Fibroblast of the aortic adventitia (primary cell): ENCODE data around the gene F7. TPM values are rescaled to one million over a fixed set of nuclear protein-coding genes. Genes with fewer than 3 reads are reported as not detected.

ENCODE experiments used
- DNase-seq: peaks from one replicate; pipeline ENCODE4 v3.0.0-alpha.2; 2010; ENCODE audit warnings: low read depth
- H3K4me3 ChIP-seq: 2 replicates; pipeline ENCODE4 v1.5.1; 2011; ENCODE audit warnings: low read depth, mild to moderate bottlenecking, control low read depth, low read length, moderate library complexity
- total RNA-seq: library from RNA; depleted of rRNA; stranded (reverse); fragments of >200 nt; gene quantifications from 2 replicates; pipeline ENCODE4 v1.2.3, GENCODE V29; 2012; ENCODE audit warnings: low replicate concordance
- TF ChIP-seq, protein P1 (sequence below): IDR thresholded peaks from 2 replicates; pipeline ENCODE4 v1.5.1; 2011; ENCODE audit warnings: mild to moderate bottlenecking, low read length, control low read depth, inconsistent platforms; ENCODE audit not compliant: insufficient read depth

F7 gene
- total RNA-seq, 1 donor, result under 0.01 TPM

DNA sequence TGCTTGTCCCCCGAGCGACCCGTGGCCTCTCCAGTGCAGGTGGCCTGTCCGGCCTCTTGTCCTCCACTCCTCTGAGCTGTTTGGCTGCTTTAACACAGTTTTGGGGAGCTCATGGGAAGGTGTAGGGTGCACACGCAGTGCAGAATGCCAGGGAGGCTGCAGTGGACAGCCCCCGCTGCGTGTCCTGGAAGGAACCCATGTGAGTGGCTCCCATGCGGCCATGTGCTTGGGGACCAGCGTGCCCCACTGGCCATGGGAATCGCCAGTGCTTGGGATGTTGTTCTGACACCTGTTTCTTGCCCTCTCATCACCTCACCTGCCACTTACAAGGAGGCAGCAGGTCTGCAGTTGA lies 22.6 kb upstream of the F7 start:
- TF ChIP-seq, protein P1, sequence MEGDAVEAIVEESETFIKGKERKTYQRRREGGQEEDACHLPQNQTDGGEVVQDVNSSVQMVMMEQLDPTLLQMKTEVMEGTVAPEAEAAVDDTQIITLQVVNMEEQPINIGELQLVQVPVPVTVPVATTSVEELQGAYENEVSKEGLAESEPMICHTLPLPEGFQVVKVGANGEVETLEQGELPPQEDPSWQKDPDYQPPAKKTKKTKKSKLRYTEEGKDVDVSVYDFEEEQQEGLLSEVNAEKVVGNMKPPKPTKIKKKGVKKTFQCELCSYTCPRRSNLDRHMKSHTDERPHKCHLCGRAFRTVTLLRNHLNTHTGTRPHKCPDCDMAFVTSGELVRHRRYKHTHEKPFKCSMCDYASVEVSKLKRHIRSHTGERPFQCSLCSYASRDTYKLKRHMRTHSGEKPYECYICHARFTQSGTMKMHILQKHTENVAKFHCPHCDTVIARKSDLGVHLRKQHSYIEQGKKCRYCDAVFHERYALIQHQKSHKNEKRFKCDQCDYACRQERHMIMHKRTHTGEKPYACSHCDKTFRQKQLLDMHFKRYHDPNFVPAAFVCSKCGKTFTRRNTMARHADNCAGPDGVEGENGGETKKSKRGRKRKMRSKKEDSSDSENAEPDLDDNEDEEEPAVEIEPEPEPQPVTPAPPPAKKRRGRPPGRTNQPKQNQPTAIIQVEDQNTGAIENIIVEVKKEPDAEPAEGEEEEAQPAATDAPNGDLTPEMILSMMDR, result no peak
- H3K4me3 ChIP-seq, result no peak overlapping the region
- no peak for DNase-seq

DNA sequence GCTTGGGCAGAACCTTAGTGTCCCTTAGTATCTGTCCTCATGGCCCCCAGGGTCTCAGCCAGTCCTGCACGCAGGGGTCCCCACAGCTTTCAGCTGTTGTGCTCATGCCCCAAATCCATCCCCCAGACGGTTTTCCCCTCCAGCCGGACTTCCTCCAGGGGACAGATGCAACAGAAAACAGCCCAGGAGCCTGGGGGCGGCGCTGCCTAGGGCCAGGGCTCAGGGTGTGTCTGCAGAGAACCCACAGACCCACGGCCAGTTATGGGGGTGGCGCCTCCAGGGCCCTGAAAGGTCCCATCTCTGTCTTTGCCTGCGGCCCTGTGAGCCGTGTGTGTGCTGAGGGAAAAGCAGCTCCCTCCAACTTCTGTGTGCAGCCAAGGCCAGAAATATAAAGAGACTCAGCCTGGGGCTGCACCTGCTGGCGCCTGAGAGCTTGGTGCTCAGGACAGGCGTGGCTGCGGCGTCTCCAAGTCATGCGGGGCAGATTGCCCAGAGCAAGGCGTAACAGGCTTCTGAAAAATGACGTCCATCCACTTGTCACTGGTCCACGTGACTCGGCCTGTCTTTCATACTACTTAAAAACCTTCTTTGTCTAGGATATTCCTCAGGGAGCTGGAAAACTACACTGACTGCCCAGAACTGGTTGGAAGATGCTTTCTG lies 22.1 kb upstream of the F7 start:
- no peak overlapping the region for H3K4me3 ChIP-seq
- peak; percentile 72 for DNase-seq
- TF ChIP-seq, protein P1, result no peak

DNA sequence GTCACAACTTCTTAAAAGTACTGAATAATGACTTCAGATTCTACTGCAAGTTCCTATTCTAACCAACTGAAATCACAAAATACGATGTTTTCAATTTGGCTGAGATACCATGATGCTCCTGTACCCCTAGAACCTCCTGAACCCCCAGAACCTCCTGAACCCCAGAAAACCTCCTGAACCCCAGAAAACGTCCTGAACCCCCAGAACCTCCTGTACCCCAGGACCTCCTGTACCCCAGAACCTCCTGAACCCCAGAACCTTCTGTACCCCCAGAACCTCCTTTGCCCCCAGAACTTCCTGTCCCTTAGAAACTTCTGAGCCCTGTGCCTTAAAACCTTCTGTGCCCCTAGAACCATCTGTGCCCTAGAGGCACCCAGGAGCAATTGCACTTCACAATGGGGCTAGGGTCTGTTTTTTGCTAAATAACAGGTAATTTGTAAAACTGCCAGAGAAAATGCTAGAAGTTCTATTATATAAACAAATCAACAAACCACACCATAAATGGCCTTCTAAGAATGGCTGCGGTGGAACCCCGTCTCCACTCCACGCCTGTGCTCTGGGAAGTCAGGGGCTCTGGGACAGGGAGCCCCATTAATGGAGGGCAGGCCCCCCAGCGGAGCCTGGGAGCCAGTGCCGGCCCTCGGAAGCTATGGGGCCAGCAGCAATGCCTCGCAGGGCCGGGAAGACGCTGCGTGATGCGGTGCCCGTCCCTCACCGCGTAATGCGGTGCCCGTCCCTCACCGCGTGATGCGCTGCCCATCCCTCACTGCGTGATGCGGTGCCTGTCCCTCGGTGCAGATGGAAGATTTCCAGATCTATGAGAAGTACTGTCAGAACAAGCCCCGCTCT lies 21.3 kb upstream of the F7 start:
- no peak overlapping the region for H3K4me3 ChIP-seq
- TF ChIP-seq, protein P1, result peak; percentile 23
- DNase-seq, result no peak

DNA sequence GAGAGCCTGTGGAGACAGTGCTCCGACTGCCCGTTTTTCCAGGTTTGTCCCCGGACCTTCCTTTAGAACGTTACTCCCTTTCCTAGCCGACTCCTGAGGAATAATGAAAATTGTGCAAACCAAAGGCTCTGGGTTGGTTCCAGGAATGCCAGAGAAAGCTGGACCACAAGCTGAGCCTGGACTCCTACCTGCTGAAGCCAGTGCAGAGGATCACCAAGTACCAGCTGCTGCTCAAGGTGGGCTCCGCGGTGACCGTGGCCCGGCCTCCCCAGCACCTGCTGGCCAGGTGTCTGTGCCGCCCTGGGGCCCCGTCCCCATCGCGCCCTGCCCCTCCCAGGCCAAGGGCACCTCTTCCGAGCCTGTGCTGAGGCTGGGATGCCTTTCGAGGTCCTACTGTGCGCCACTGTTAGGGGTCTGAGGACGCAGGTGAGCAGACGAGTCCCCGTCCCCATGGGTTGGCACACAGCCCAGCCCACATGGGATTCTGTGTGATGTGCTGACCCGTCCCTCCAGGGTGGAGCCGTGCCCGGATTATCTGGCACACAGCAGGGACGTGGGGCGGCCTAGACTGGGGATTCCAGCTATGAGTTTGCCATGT lies 20.5 kb upstream of the F7 start:
- H3K4me3 ChIP-seq, result no peak overlapping the region
- TF ChIP-seq, protein P1, result no peak
- no peak for DNase-seq

DNA sequence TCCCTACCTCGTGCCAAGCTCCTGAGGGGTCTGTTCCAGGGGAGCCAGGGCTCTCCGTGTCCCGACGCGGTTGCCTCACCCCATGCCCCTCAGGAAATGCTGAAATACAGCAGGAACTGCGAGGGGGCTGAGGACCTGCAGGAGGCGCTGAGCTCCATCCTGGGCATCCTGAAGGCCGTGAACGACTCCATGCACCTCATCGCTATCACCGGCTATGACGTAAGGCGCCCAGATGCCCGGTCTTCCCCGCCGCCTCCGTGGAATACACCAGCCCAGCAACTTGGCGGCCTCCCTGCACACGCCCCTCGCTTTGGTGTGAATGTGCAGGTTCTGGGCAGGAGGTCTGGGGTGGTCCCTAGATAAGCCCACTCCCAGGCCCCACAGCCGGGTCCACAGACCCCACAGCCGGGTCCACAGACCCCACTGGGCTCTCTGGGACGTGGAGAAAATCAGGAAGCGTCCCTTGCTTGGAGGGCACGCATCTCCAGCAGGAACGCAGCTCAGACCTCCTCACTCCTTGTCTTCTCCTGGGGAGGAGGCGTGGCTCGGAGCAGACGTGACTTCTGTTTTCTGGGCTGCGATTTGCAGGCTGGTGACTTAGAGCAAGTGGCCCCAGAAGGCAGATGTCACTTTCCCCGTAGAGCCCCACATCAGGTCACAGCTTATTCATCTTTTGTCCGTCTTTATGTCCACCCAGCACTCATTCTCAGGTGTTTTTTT lies 19.4 kb upstream of the F7 start:
- H3K4me3 ChIP-seq, result no peak overlapping the region
- TF ChIP-seq, protein P1, result no peak
- DNase-seq, result no peak

DNA sequence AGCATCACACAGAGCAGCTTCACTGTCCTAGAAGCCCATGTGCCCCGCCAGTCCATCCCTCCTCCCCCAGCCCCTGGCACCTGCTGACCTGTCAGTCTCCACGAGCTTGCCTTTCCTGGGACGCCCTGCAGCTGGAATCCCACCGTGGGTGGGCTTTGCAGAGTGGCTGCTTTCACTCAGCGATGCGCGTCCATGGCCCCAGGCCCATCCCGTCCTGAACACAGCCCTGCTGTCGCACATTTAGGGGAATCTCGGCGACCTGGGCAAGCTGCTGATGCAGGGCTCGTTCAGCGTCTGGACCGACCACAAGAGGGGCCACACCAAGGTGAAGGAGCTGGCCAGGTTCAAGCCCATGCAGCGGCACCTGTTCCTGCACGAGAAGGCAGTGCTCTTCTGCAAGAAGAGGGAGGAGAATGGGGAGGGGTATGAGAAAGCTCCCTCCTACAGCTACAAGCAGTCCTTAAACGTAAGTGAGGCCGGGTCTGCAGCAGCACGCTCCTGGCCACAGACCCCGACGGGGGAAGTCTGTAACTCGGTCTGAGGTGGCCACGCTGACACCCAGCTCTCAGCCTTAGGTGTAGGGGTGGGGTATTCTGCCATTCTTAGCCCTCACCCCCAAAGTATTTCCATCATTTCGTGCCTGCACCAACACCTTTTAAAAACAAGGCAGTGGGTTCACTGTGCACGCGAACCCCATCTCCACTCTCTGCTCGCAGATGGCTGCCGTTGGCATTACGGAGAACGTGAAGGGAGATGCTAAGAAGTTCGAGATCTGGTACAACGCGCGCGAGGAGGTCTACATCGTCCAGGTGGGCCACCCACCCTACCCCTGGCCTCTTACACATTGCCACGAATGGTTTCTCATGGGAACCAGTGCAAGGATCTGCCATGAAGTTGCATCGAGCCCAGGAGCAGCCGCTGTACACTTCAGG lies 18.3 kb upstream of the F7 start:
- TF ChIP-seq, protein P1, result no peak
- no peak for DNase-seq
- H3K4me3 ChIP-seq, result no peak overlapping the region
